Measurements from ENCODE around the gene SLC44A3.

DNA sequence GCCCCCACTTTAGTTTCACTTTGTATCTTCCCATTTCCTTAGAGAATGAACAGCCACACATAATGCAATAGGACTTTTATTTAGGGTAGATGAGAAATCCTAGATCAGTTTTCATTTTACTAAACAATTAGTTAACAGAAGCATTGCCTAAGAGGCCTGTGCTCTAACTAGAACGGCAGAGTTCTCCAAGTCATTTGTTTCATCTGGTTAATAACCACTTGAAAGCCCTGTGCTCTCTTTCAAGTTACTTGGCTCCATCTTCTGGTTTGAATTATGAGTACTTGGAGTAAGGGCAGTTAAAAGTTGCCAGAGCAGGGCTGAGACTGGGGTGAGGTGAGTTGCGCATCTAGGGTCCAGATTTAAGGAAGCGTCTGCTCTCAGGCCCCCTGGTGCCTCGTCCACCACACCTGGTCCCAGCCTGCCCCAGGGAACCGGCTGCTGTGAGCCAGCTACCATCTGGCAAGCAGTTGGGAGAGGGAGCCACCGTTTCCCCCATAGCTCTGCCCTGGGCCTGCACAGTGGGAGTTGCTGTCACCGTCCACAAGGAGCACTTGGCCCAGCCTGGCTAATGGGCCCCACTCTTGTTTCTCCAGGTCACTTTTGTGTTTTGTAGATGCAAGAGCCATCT lies 18.1 kb upstream of the SLC44A3 start:
- TF ChIP-seq, protein P1, sequence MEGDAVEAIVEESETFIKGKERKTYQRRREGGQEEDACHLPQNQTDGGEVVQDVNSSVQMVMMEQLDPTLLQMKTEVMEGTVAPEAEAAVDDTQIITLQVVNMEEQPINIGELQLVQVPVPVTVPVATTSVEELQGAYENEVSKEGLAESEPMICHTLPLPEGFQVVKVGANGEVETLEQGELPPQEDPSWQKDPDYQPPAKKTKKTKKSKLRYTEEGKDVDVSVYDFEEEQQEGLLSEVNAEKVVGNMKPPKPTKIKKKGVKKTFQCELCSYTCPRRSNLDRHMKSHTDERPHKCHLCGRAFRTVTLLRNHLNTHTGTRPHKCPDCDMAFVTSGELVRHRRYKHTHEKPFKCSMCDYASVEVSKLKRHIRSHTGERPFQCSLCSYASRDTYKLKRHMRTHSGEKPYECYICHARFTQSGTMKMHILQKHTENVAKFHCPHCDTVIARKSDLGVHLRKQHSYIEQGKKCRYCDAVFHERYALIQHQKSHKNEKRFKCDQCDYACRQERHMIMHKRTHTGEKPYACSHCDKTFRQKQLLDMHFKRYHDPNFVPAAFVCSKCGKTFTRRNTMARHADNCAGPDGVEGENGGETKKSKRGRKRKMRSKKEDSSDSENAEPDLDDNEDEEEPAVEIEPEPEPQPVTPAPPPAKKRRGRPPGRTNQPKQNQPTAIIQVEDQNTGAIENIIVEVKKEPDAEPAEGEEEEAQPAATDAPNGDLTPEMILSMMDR (IDR thresholded peaks at IDR 0.05), result peak; percentile 61
- TF ChIP-seq EZH2 (IDR thresholded peaks at IDR 0.05) (no peak), EZH2phosphoT487 (IDR thresholded peaks at IDR 0.05) (no peak)

Measured in neural progenitor cell (in vitro differentiated cells).